GM10266 (cell line): ENCODE data around the gene NDUFB11.

Source experiments
- DNase-seq: peaks from one replicate; pipeline ENCODE4 v3.0.0; 2012; ENCODE audit errors: extremely low spot score
- TF ChIP-seq, protein P1 (sequence below): IDR thresholded peaks from 2 replicates; pipeline ENCODE4 v1.5.1; 2012; ENCODE audit warnings: mild to moderate bottlenecking, low read depth; ENCODE audit not compliant: control insufficient read depth, insufficient read depth; ENCODE audit errors: missing control alignments

NDUFB11 gene

DNA sequence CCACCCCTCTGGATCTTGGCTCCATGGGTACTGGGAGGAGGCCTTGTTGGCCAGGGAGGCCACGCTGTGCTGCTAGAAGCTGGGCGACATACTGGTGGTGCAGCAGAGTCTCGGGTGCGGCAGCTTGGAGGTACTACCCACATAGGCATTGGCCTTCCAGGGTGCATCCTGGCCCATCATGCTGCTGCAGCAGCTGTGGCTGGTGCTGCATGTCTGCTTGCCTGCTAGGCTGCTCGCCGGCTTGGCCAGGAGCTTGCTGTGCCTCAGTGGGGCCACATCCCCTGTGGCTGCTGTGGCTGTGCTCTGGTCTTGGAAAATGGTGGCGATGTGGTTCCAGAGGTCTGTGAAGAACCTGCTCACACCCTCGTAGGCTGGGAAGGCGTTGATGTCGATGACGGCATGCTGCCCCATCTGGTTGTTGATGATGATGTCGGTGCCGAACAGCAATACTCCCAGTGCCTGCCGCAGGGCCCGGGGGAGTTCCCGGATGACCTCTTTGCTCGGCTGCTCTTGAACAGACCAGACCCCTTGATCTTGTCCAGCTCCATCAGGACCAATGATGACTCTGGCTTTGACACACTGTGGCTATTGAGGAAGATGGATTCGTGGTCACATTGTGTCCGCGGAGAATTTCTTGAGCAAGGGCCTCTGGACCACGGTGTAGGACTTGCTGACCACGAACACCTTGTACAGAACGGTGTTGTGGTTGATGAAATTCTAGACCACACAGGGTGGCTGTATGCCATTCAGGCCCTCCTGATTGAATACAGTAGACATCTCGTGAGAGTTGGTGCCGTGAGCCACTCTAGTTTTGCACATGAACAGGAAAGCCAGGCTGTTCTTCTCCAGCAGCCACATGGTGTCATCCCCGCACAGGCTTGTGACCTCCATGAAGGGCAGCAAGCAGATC lies 12.4 kb upstream of the NDUFB11 start:
- TF ChIP-seq, protein P1, sequence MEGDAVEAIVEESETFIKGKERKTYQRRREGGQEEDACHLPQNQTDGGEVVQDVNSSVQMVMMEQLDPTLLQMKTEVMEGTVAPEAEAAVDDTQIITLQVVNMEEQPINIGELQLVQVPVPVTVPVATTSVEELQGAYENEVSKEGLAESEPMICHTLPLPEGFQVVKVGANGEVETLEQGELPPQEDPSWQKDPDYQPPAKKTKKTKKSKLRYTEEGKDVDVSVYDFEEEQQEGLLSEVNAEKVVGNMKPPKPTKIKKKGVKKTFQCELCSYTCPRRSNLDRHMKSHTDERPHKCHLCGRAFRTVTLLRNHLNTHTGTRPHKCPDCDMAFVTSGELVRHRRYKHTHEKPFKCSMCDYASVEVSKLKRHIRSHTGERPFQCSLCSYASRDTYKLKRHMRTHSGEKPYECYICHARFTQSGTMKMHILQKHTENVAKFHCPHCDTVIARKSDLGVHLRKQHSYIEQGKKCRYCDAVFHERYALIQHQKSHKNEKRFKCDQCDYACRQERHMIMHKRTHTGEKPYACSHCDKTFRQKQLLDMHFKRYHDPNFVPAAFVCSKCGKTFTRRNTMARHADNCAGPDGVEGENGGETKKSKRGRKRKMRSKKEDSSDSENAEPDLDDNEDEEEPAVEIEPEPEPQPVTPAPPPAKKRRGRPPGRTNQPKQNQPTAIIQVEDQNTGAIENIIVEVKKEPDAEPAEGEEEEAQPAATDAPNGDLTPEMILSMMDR: no peak
- DNase-seq: no peak

- TF ChIP-seq, protein P1: no peak
- DNase-seq: no peak
Observed at GRCh38 chrX:47151435-47151834, 6.9 kb upstream of the NDUFB11 start.

GRCh38 chrX:47148946-47149345 lies 4.4 kb upstream of the NDUFB11 start:
- no peak for DNase-seq
- TF ChIP-seq, protein P1: no peak

GRCh38 chrX:47146936-47147859 lies 2.7 kb upstream of the NDUFB11 start:
- no peak for DNase-seq
- TF ChIP-seq, protein P1: no peak

DNA sequence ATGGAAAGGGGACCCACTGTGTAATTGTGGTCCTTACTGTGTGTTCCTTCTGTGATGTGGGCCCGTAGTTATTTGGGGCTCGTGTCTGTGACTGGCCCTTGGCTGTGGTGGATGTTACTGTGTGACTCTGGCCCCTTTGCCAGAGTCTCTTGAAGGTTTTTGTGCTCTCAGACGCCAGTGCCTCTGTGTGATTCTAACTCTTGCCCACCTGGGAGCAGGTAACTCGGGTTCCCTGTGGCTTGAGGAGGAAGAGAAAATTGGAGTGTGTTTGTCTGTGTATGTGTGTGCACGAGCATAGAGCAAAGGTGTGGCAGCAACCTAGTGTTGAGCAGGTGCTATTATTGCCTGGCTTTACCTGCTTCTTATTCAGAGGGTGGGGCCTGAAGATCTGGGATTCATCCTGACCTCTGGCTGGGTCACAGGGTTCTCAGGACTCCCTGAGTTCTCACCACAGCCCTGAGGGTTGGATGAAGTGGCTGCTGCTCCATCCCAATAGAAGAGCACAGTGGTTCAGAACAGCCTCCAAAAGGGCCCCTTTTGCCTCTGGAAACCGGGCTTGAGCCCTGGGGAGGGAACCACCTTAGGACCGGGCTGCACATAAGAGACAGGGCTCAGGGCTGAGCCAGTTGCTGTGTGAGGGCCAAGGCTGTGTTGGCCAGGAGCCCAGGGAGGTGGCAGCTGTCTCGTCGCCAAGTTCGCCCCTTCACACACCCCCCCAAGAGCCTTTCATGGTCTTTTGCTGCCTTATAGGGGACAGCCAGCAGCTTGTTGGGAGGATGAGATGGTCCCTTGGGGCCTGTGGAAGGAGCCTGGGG lies 1.8 kb upstream of the NDUFB11 start:
- DNase-seq: no peak

DNA sequence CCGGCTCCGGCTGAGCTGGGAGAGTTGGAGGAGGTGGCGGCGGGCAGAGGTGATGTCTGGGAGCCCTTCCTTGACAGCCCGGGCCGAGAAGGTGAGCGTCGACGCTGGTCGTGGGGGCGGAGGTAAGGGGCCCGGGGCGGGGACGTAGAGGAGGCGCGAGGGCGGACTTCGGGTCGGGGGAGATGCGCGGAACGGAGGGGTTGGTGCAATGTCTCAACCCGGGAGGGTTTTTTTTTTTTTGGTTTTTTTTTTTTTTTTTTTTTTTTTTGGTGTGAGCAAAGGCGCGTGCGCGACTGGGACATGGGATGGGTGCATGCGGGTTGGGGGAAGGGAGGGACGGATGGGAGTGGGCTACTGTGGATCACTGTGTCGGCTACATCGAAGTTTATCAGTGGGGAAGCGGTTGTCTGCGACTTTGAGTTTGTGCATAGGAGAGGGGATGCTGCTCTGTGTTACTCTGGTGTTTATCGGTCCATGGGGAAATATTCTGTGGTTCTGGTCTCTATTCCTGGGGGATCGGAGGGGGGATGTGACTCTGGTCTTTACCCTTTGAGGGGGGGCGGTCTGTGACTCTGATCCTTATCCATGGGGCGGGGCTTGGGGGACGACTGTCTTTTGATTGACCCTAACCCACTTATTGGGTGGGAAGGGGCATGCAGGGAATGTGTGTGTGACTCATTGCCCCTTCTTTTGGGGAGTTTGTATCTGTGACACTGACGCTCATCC lies 1.1 kb upstream of the NDUFB11 start:
- DNase-seq: peak; percentile 31
- TF ChIP-seq, protein P1: no peak

More for the DNA sequence above, 1.8 kb upstream of the NDUFB11 start:
- TF ChIP-seq, protein P1: no peak
